Panc1 (cell line): ENCODE measurements around the gene TMEM239. TPM values are rescaled to one million over a fixed set of nuclear protein-coding genes. Genes with fewer than 3 reads are reported as not detected.

ENCODE experiments used
- ATAC-seq: fragments of 200-7000 bp; cut with Tn5 transposase; 2 replicates; pipeline ENCODE4 v1.9.1; 2020; ENCODE audit warnings: mild to moderate bottlenecking, moderate library complexity
- BruUV-seq: library from RNA; stranded (reverse); fragments of 400-500 nt; replicated peaks from 2 replicates; lab custom pipeline; 2021; lab: Mats Ljungman, UMichigan
- CTCF ChIA-PET: fragments of 300-600 bp; sonication (Branson Sonifier 250); formaldehyde crosslinking; loops from one replicate; lab custom pipeline; 2022; ENCODE audit warnings: antibody characterized with exemption; lab: Charles Lee
- POLR2A ChIA-PET: fragments of 300-600 bp; sonication (Branson Sonifier 250); formaldehyde crosslinking; loops from one replicate; lab custom pipeline; 2022; ENCODE audit warnings: antibody characterized with exemption; lab: Charles Lee
- DNase-seq: peaks from one replicate; pipeline ENCODE4 v3.0.0-alpha.2; 2010; ENCODE audit warnings: low read depth, low spot score
- H3K27ac ChIP-seq: 2 replicates; pipeline ENCODE4 v1.5.1; 2011; ENCODE audit warnings: mild to moderate bottlenecking, low read length, inconsistent platforms
- H3K27me3 ChIP-seq: fragments of 200-500 bp; sonication (Bioruptor generic); 2 replicates; pipeline ENCODE4 v1.6.0; 2014; ENCODE audit warnings: low read length, inconsistent platforms; ENCODE audit not compliant: control insufficient read depth, insufficient read depth
- H3K36me3 ChIP-seq: fragments of 200-500 bp; sonication (Bioruptor generic); 2 replicates; pipeline ENCODE4 v1.5.1; 2014; ENCODE audit warnings: inconsistent platforms, mild to moderate bottlenecking, low read length, moderate library complexity; ENCODE audit not compliant: control insufficient read depth, insufficient read depth
- H3K4me1 ChIP-seq: 2 replicates; pipeline ENCODE4 v1.5.1; 2011; ENCODE audit warnings: inconsistent platforms, mild to moderate bottlenecking, low read length, moderate library complexity; ENCODE audit not compliant: control insufficient read depth, insufficient read depth
- H3K4me3 ChIP-seq, 2 experiments: 2 replicates each; pipeline ENCODE4 v1.5.1; 2011 to 2012; ENCODE audit warnings: low read depth in 2 of 2, low read length in 2 of 2, mild to moderate bottlenecking in 2 of 2, inconsistent platforms in 1 of 2, moderate library complexity in 1 of 2
- H3K9me3 ChIP-seq: fragments of 200-500 bp; sonication (Bioruptor generic); 2 replicates; pipeline ENCODE4 v1.5.1; 2014; ENCODE audit warnings: low read depth, mild to moderate bottlenecking, inconsistent platforms, low read length, moderate library complexity; ENCODE audit not compliant: control insufficient read depth, insufficient read depth
- CTCF ChIP-seq: fragments of 450-650 bp; IDR thresholded peaks from 2 replicates; pipeline ENCODE4 v1.5.1; 2017; ENCODE audit warnings: mild to moderate bottlenecking
- POLR2AphosphoS5 ChIP-seq: IDR thresholded peaks from 2 replicates; pipeline ENCODE4 v1.6.1; 2012; ENCODE audit warnings: mild to moderate bottlenecking, low read depth, low read length, moderate library complexity
- REST ChIP-seq, 2 experiments: IDR thresholded peaks; 2 replicates each; pipeline ENCODE4 v1.6.1; 2011 to 2012; ENCODE audit warnings: low read depth in 2 of 2, control low read depth in 1 of 2, low read length in 1 of 2, mild to moderate bottlenecking in 1 of 2, moderate library complexity in 1 of 2; ENCODE audit not compliant: insufficient read depth in 1 of 2
- SIN3A ChIP-seq: IDR thresholded peaks from 2 replicates; pipeline ENCODE4 v1.6.1; 2012; ENCODE audit warnings: low read depth, mild to moderate bottlenecking, low read length, moderate library complexity, borderline replicate concordance; ENCODE audit not compliant: insufficient read depth
- TCF7L2 ChIP-seq: IDR thresholded peaks from 2 replicates; pipeline ENCODE4 v1.6.1; 2011; ENCODE audit warnings: mild to moderate bottlenecking, low read depth, low read length, inconsistent platforms
- in situ Hi-C: cut with HindIII; loops from 2 replicates; pipeline ENCODE4 v1.10.0; 2016; ENCODE audit warnings: low sequenced_read_pairs, low pct_unique_long_range_greater_than_20kb
- intact Hi-C: fragments of 100-400 bp; cut with micrococcal nuclease; formaldehyde crosslinking; loops from one replicate; pipeline ENCODE4 v1.10.0; 2022; ENCODE audit not compliant: unreplicated experiment
- total RNA-seq: library from RNA; stranded (reverse); gene quantifications from one replicate; pipeline ENCODE4 v1.2.1, GENCODE V29; 2021; ENCODE audit not compliant: unreplicated experiment

TMEM239 gene
- total RNA-seq, 1 experiment from 2014 or later: not detected

GRCh38 chr20:2817341-2817726 lies 1.2 kb downstream of the TMEM239 start:
- CTCF ChIA-PET: no interaction called here
- Histone ChIP-seq H3K9me3 (peaks cover 1% of the 10 kb centered on the region; the same call in 1 of the 2 replicates), H3K36me3 (no peaks in the 10 kb centered on the region), H3K4me3 (no peak overlapping the region), H3K27ac (no peak overlapping the region), H3K4me1 (no peaks in the 10 kb centered on the region; the same call in 1 of the 2 replicates), H3K27me3 (no peaks in the 10 kb centered on the region)
- TF ChIP-seq TCF7L2 (no peak), SIN3A (no peak), REST (IDR thresholded peaks at IDR 0.05; ENCODE audit: insufficient read depth in 1 of 2, low read depth in 2 of 2, low read length in 1 of 2) (no peak), CTCF (no peak), POLR2AphosphoS5 (no peak)
- no TSS peak for BruUV-seq
- ATAC-seq: no peak
- no peak for DNase-seq
- intact Hi-C loops: no loop called here
- in situ Hi-C loops: no loop called here
- POLR2A ChIA-PET: no interaction called here

- Histone ChIP-seq H3K4me1 (no peaks in the 10 kb centered on the region; the same call in 1 of the 2 replicates), H3K27ac (no peak overlapping the region), H3K27me3 (no peaks in the 10 kb centered on the region), H3K4me3 (no peak overlapping the region), H3K9me3 (no peaks in the 10 kb centered on the region), H3K36me3 (no peaks in the 10 kb centered on the region)
- ATAC-seq (no peak), DNase-seq (no peak)
- ChIA-PET POLR2A (no interaction called here), CTCF (no interaction called here)
- no TSS peak for BruUV-seq
- no peak for TF ChIP-seq SIN3A
- TF ChIP-seq POLR2AphosphoS5: no peak
- no peak for TF ChIP-seq REST (IDR thresholded peaks at IDR 0.05; ENCODE audit: insufficient read depth in 1 of 2, low read depth in 2 of 2, low read length in 1 of 2)
- no peak for TF ChIP-seq TCF7L2
- no peak for TF ChIP-seq CTCF
- in situ Hi-C loops (no loop called here), intact Hi-C loops (no loop called here)
Measured at GRCh38 chr20:2817891-2818595, 1.9 kb downstream of the TMEM239 start.
